ENCODE measurements around the gene PHF21A. TPM values are rescaled to one million over a fixed set of nuclear protein-coding genes. Genes with fewer than 3 reads are reported as not detected.

PHF21A gene
- 26.3 TPM for total RNA-seq

DNA sequence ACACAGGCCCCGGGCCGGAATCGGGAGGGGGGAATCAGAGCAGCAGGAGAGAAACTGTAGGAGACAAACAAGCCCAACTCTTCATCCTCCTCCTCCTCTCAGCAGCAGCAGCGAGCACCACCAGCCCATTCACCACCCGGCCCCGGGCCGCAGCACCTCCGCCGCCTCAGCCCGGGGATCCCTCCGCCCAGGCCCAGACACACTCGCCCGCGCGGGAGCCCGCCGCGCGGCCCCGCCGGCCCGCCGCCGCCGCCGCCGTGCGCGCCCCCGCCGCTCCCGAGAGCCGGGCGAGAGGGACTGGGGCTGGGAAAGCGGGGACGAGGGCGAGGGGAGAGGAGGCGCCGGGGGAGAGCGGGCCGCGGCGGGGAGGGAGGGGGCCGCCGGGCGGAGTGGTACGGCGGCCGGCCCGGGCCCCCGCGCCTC, at the start of gene PHF21A:
PHF21A (minus strand) TSS at position 154 of the 423 bp plus-strand sequence. CDS start 37,235 bp downstream, outside the sequence.
- peak; percentile 96 for DNase-seq

DNA sequence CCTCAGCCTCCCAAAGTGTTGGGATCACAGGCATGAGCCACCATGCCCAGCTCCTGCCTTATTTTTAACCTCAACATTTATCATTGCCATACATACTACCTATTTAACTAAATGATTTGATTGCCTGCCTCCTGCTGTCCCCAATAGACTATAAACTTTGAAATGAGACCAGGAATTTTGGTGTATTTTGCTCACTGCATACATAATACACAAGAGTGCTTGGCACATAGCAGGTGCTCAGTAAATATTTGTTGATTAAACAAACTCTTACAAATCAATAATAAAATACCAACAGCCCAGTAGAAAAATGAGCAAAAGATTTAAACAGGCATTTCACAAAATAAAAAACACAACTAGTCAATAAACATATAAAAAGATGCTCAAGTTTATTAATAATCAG, 49.5 kb upstream of the PHF21A start:
- no peak for DNase-seq

DNA sequence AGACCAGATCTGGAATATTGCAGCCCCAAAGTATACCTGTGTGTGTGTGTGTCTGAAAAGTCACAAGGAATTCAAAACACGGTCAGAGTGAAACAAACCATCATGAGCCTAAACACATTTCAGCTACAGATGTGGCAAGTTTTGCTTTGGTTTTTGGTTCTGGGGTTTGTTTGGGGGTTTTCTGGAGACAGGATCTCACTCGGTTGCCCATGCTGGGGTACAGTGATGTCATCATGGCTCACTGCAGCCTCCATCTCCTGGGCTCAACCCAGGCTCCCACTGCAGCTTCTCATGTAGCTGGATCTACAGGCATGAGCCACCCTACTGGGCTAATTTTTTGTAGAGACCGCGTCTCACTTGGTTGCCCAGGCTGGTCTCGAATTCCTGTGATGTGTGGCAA, 41.4 kb upstream of the PHF21A start:
- DNase-seq, result no peak

DNA sequence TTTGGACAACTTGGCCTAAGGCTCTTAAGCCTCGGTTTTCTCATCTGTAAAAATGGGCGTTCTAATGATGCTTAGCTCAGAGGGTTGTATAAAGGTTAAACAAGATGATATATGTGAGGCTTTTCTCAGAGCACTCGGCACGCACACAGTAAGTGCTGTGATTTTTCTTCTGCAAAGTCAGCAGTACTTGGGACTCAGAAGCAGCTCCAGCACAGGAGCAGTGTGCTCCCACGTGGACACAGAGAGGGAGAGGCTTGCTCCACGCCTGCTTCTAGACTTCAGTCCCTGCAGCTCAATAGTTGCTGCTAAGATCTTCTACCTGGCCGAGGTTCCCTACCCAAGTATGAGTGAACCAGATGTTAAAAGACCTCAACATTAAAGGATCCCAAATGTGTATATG, 39.9 kb upstream of the PHF21A start:
- no peak for DNase-seq

DNA sequence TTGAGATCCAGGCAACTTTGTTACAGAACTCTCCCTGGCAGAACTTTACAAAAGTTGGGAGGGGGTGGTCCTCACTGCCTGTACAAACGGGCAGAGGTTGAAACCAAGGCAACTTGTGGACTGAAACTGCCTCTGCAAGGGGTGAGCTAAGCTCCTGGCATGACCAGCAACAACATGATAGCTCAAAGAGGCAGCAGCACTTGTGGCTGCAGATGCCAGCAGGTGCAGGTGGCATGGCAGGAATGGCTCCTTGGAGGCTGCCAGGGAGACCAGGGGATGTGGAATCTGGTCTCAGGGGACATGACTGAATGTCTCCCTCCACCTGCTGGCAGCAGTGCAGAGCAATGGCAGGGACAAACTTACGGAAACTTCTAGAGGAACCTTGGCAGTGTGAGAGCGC, 38.8 kb upstream of the PHF21A start:
- no peak for DNase-seq

DNA sequence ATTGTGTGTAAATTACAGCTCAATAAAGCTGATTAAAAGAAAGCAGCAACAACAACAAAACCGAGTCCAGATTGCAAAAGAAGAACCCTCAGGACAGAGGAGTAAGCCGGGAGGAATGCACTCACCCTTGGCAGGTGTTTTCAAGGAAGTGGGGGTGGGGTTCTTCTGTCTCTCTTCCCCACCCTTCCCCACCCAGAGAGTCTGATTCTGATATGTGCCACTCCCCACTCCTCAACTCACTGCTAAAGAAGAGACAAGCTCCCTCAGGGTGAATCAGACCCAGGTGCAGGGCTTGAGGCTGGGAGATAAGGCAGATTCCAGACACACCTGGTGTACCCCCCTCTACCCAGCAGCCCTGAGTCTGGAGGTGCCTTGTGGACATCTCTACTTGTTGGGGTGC, 38.4 kb upstream of the PHF21A start:
- DNase-seq, result no peak

DNA sequence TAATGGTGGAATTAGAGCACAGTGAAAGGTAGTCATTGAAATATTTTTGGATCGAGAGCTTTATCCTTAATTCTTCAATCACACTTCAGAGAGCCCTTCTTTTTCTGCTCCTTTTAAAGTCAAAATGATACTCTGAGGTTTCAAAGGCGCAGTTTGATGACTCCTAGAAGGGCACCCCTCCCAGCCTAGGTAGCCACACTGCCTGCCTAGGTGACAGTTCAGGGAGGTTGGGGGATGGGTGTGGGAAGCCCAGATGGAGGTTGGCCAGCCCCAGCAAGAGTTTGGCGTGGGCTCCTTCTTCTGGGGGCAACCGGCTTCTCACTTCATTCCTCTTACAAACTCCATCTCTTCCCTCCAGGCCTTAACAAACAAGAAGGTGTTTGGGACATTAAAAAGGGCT, 28.6 kb upstream of the PHF21A start:
- DNase-seq, result no peak

DNA sequence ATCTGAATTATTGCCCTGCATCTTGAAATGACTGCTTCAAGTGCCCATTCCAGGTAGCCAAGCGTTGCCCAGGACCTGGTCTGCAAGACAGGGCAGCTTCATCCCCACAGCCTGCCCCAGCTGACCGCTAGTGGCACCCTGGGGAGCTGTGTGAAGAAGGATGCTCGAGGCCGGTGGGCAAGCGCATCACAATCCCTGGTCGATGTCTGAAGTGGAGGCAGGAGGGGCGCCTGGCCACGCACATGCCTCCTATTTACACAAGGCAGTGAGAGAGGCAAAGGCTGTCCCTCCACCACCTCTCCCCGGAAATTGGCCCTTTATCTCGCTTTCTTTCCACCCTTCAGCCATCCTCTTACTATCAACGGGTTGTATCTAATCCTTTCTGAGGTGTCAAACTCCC, 28.1 kb upstream of the PHF21A start:
- no peak for DNase-seq

DNA sequence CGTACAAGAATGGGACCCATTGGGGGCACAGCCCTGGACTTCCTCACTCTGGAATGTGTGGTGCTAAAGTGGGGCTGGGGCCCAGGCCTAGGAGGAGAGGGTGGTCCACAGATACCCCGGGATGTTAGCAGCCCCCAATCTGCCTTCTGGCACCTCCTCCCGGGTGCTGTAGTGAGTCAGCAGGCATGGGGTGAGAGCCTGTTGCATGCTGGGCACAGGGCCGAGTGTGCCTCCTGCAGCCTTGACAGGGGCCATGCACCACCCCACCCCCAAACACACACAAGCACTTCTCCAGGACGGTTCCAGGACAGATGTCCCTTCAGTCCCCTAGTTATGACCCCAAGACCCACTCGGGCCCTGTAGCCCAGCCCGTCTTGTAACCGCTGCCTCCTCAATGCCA, 23.5 kb upstream of the PHF21A start:
- no peak for DNase-seq

DNA sequence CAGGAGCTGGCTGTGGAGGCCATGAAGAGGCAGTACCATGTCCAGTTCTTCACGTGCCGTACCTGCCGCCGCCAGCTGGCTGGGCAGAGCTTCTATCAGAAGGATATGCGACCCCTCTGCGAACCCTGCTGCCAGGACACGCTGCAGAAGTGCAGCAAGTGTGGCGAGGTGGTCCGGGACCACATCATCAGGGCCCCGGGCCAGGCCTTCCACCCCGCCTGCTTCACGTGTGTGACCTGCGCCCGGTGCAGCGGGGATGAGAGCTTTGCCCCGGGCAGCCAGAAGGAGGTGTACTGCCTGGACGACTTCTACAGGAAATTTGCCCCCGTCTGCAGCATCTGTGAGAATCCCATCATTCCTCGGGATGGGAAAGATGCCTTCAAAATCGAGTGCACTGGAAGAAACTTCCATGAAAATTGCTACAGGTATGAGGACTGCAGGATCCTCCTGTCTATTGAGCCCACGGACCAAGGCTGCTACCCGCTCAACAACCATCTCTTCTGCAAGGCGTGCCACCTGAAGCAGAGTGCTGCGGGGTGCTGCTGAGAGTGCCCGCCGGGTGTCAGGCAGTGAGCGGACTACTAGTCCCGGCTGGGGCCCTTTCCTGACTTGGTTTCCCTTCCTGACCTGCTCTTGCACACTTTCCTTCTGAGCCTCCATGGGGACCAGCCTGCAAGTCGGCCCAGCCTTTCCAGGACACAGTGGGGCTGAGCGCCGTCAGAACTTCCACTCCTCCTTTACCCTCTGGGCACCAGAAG, 22.0 kb upstream of the PHF21A start:
- DNase-seq, result no peak

DNA sequence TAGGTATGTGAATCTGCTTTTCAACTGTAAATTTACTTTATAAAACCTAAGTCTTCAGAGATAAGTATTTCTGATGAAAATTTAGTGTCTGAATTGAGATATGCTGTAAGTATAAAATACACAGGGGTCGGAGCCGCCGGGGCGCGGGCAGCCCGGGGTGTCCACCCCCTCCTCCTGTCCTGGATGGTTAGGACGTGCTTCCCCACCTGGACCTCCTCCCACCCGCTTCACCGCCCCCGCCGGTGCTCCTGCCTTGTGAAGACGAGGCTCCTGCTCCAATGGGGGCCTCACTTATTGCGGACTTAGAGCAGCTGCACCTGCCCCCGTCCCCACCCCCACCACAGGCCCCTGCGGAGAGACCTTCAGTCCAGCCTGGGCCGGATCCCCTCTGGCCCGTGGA, 21.3 kb upstream of the PHF21A start:
- no peak for DNase-seq

DNA sequence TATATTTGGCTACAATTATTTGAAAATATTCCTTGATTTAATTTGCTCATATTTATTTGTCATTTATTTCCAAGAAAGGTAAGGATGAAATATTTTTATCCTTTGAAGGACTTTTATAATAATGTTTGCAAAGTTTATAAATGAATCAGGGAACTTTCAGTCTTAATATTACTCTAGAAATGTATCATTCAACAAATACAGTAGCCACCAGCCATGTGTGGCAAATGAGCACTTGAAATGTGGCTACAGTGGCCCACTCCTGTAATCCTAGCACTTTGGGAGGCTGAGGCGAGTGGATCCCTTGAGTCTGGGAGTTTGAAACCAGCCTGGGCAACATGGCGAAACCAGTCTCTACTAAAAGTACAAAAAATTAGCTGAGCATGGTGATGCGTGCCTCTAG, 20.3 kb upstream of the PHF21A start:
- no peak for DNase-seq

DNA sequence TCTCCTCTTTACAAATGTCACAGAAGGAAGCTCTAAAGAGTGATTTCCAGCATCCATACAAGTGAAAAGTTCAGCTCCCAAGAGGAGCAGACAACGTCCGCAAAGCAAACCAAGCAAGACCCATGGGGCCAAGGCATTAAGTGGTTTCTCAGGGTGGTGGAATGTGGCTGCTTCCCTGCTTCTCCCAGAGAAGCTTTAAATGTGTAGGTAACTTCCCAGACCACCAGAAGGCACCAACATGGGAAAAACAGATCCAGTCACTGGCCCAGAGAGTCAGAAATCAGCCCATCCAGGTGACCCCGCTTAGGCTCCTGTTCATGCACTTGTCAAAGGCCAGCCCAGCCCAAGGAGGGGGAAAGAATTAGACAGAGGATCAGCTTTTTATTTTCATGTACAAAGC, 13.3 kb upstream of the PHF21A start:
- DNase-seq, result no peak

DNA sequence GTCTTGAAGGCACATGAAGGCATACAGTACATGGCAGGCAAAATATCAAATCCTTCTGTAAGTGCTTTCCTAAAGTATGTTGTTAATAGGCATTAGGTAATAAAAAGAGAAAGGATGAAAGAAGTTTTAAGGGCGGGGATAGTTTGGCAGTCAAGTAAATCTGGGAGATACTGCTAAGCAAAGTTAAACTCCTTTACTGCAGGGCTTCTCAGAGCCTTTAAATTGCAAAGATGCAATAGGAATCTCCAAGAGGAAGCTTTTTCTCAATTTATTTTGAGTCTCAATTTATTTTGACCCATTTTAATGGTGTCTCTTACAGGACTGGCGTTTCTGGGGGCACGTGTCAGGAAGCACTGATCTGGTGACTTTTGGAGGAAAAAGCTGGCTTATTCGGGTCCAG, 12.8 kb upstream of the PHF21A start:
- DNase-seq, result no peak

DNA sequence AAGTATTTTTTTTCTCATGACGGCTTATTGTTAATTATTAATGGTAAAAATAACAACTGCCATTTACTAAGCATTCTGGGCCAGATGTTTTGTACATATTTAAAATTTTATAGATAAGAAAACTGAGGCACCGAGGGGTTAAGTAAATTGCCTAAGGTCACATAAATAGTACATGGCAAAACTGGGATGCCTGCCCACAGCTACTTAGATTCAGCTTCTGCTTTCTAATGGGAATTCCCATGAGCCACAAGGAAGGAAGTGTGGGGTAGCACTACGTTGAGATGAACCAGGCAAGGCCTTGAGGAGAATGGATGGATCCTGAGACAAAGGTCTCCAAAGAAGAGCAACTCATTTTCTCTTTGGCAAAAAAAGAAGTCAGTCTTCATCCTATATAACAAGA, 11.9 kb upstream of the PHF21A start:
- DNase-seq, result no peak

DNA sequence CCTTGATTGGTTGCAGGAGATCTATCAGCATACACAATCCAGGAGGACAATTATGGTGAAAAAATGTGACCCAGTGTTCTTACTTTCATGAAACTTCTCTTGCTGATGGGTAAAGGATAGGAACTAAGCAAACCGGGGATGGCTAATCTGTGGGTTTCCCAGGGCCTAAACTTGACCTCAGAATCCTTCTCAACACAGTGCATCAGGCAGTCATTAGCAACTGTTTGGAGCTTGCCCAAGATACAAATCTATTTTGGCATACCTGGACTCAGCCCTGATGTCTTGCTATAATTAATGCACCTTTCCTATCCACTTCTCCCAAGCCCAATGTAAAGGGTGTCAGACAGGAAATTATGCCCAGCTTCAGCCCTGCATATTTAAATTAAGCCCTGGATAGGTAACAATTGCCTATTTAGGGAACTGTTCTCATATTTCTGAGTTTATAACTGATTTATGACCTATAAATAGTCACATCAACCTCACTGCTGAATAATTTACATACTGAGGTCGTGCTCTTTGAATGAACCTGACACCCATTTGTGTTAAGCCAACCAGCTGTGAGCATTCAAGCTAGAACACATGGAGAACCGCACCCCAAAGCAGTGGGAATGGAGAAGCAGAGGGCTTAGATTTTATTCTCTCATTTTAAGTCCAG, 9.2 kb upstream of the PHF21A start:
- no peak for DNase-seq

DNA sequence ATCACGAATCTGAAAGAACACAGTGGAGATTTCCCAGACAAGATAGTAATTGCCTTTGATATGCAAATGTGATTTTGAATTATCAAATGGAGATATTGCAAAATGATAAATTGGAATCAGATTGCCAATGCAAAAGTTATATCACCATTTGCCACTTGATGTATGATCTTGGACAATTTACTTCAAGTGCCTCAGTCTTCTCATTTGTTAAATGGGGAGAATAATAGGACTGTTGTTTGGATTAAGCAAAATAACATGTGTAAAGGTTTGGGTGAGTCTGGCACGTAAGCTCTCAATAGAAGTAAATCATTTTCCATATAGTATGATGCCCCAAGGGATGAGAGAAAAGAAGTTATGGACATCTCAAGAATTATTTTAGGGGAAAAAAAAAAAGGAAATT, 7.9 kb upstream of the PHF21A start:
- no peak for DNase-seq

DNA sequence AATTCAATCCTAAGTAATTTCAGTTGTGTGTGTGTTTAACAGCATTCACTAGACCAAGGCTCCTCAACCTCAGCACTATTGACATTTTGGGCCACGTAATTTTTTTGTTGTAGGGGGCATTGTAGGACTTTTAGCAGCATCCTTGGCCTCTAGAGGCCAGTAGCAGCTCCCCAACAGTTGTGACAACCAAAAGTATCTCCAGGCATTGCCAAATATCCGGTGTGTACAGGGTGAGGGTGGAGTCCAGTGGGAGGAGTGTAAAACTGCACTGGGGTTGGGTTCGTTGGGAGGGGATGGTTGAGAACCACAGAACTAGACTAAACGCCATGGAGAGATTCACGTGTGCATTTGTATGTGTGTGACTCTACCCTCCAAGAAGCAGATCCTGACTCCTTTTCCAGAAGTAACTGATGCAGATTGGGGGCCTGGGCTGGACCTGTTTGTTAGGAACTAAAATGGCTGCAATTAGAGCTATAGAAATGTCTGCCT, 5.9 kb upstream of the PHF21A start:
- no peak for DNase-seq

DNA sequence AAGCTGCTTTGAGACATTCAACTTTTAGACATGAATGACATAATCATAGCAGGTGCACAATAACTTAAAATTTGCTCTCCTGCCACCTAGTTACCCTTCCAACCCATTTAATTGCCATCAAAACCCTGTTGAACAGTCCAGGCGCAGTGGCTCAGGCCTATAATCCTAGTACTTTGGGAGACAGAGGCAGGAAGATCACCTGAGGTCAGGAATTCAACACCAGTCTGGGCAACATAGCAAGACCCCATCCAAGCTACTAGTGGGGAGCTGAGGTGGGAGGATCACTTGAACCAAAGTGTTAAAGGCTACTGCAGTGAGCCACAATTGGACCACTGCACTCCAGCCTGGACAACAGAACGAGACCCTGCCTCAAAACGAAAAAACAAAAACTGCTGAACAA, 4.0 kb upstream of the PHF21A start:
- DNase-seq, result no peak

DNA sequence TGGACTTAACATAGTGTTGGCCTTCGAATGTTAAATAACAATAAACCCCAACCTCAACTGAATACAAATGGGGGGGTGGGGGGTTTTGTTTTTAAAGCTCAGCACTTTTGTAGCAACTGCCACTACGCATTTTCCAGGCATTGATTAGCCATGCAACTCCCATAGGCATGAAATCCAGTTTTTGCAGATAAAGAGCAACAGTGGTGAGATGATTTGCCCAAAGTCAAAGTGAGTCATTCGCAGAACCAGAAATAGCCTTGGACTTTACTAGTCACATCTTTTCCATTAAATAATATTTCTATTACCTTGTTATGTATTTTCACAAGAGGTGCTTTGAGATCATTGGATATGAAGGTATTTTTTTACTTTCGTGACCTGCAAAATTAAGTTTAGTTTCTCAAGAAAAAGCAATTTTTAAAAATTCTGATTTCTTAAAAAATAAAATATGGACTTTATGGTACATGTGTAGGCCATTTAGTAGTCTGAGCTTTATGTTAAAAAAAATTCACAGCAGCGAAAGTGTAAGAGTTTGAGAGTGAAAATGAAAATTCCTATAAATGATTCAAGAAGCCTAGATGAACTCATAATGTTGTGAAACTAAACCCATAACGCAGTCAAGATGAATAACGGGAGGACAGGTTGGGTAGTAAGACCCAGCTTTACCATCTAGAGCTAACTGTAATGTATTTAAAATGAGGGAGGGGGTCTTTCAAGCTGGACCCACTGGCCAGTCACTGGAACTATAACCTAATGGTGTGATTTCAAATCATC, 1.9 kb upstream of the PHF21A start:
- DNase-seq, result no peak

DNA sequence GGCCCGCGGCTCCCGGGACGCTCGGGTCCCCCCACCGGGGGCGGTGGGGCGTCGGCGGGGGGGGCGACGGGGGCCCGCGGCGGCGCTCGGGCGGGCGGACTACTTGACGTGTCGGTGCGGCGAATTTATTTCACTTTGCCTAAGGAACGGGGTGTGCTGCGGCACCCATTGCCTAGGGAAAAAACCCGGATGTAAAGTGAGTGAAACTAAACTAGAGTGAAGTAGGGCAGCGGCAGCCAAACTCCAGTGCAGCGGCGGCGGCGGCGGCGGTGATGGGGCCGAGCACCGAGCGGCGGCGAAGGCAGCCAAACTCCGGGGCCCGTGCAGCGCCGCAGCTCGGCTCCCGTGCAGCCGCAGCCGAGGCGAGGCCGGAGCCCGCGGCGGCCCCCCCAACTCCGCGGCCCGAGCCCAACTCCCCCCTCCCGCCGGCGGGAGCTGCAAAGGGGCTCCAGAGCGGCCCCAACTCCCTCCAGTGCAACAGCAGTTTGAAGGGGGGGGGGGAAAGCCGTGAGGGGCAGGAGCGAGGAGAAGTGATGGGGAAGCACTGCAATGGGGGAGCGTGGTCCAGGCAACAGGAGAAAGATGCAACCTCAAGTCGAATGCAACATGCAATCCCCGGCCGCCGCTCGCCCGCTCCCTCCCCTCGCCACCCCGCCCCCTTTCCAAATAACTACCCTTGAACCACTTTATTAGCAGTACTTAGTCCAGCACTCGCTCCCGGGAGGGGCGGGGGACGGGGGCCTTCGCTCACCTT, 647 bp upstream of the PHF21A start:
- DNase-seq, result peak; percentile 86

All from skin of body (tissue), 2 donors.